Activated B cell treated with CpG ODN at 0.5 μM for 24 hours (primary cell): ENCODE measurements around the gene MAMLD1. TPM values are rescaled to one million over a fixed set of nuclear protein-coding genes. Genes with fewer than 3 reads are reported as not detected.

ENCODE experiments used
- ATAC-seq: fragments of 200-7000 bp; cut with Tn5 transposase; one replicate; pipeline ENCODE4 v1.10.0; 2021; ENCODE audit warnings: low read depth, mild to moderate bottlenecking, moderate library complexity
- CTCF ChIA-PET: fragments of 350-600 bp; sonication (Branson Sonifier 250); formaldehyde crosslinking; loops from one replicate; lab custom pipeline; 2021; ENCODE audit warnings: antibody characterized with exemption; lab: Charles Lee
- POLR2A ChIA-PET: fragments of 350-600 bp; sonication (Branson Sonifier 250); formaldehyde crosslinking; loops from one replicate; lab custom pipeline; 2021; ENCODE audit warnings: antibody characterized with exemption; lab: Charles Lee
- DNase-seq: peaks from one replicate; pipeline ENCODE4 v3.0.0; 2022
- H3K27ac Mint-ChIP-seq: one replicate; pipeline ENCODE4 v1.8.0; 2020; ENCODE audit warnings: mixed read lengths
- H3K27me3 Mint-ChIP-seq: one replicate; pipeline ENCODE4 v1.8.0; 2021; ENCODE audit warnings: mixed read lengths
- H3K36me3 Mint-ChIP-seq: one replicate; pipeline ENCODE4 v1.8.0; 2021; ENCODE audit warnings: low read depth, mixed read lengths
- H3K4me1 Mint-ChIP-seq: one replicate; pipeline ENCODE4 v1.8.0; 2021; ENCODE audit warnings: mixed read lengths
- H3K4me3 Mint-ChIP-seq: one replicate; pipeline ENCODE4 v1.8.0; 2020; ENCODE audit warnings: mild to moderate bottlenecking, mixed read lengths
- H3K9me3 Mint-ChIP-seq: one replicate; pipeline ENCODE4 v1.8.0; 2020; ENCODE audit warnings: mixed read lengths
- intact Hi-C: fragments of 100-400 bp; cut with micrococcal nuclease; formaldehyde crosslinking; loops from one replicate; pipeline ENCODE4 v1.15.1; 2024
- total RNA-seq: library from RNA; stranded (reverse); gene quantifications from 2 replicates; pipeline ENCODE4 v1.2.3, GENCODE V29; 2022
- TF ChIP-seq, protein P1 (sequence below): fragments of 200-600 bp; IDR thresholded peaks from one replicate; pipeline ENCODE4 v1.8.0; 2022; ENCODE audit warnings: antibody characterized with exemption, mild to moderate bottlenecking

Gene MAMLD1
- total RNA-seq, 1 donor from 2014 or later: 1.2 TPM

- no peaks in the 10 kb centered on the region for H3K9me3 Mint-ChIP-seq
- TF ChIP-seq, protein P1, sequence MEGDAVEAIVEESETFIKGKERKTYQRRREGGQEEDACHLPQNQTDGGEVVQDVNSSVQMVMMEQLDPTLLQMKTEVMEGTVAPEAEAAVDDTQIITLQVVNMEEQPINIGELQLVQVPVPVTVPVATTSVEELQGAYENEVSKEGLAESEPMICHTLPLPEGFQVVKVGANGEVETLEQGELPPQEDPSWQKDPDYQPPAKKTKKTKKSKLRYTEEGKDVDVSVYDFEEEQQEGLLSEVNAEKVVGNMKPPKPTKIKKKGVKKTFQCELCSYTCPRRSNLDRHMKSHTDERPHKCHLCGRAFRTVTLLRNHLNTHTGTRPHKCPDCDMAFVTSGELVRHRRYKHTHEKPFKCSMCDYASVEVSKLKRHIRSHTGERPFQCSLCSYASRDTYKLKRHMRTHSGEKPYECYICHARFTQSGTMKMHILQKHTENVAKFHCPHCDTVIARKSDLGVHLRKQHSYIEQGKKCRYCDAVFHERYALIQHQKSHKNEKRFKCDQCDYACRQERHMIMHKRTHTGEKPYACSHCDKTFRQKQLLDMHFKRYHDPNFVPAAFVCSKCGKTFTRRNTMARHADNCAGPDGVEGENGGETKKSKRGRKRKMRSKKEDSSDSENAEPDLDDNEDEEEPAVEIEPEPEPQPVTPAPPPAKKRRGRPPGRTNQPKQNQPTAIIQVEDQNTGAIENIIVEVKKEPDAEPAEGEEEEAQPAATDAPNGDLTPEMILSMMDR: no peak
Measured at GRCh38 chrX:150409486-150409885, 46.4 kb downstream of the MAMLD1 start.

GRCh38 chrX:150409964-150410363, 46.8 kb downstream of the MAMLD1 start:
- ATAC-seq (no peak), DNase-seq (no peak)
- H3K9me3 Mint-ChIP-seq: no peaks in the 10 kb centered on the region
- no peaks in the 10 kb centered on the region for H3K4me1 Mint-ChIP-seq
- POLR2A ChIA-PET: no interaction called here
- TF ChIP-seq, protein P1: no peak
- H3K27me3 Mint-ChIP-seq: no peaks in the 10 kb centered on the region
- no peaks in the 10 kb centered on the region for H3K36me3 Mint-ChIP-seq
- H3K27ac Mint-ChIP-seq: no peak overlapping the region
- CTCF ChIA-PET: no interaction called here
- intact Hi-C loops: no loop called here
- no peak overlapping the region for H3K4me3 Mint-ChIP-seq

More at GRCh38 chrX:150409486-150409885, 46.4 kb downstream of the MAMLD1 start:
- Mint-ChIP-seq H3K4me3 (no peak overlapping the region), H3K4me1 (no peaks in the 10 kb centered on the region), H3K27ac (no peak overlapping the region), H3K36me3 (no peaks in the 10 kb centered on the region), H3K27me3 (no peaks in the 10 kb centered on the region)
- ATAC-seq (no peak), DNase-seq (no peak)
- intact Hi-C loops: no loop called here
- ChIA-PET POLR2A (no interaction called here), CTCF (no interaction called here)

DNA sequence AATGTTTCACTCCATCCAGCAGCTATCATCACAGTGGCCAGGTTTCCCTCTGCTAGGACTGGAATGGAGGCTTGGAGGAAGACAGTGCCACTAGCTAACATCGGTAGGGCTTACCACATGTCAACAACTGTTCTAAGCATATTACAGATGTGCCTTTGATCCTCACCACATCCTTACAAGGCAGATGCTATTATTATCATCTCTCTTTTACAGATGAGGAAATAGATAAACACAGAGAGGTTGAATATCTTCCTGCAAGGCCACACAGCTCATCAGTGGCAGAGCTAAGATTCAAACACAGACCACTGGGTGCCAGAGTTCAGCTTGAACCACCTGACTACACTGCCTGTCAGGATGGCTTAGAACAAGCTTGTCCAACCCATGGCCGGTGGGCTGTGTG, 47.4 kb downstream of the MAMLD1 start:
- DNase-seq (no peak), ATAC-seq (no peak)
- ChIA-PET CTCF (no interaction called here), POLR2A (no interaction called here)
- H3K27me3 Mint-ChIP-seq: no peaks in the 10 kb centered on the region
- no peak overlapping the region for H3K4me3 Mint-ChIP-seq
- intact Hi-C loops: no loop called here
- TF ChIP-seq, protein P1: no peak
- H3K27ac Mint-ChIP-seq: no peak overlapping the region
- H3K36me3 Mint-ChIP-seq: no peaks in the 10 kb centered on the region
- H3K9me3 Mint-ChIP-seq: no peaks in the 10 kb centered on the region
- no peaks in the 10 kb centered on the region for H3K4me1 Mint-ChIP-seq

GRCh38 chrX:150411656-150412055, 48.5 kb downstream of the MAMLD1 start:
- Mint-ChIP-seq H3K4me1 (no peaks in the 10 kb centered on the region), H3K9me3 (no peaks in the 10 kb centered on the region), H3K4me3 (no peak overlapping the region), H3K27me3 (no peaks in the 10 kb centered on the region), H3K36me3 (no peaks in the 10 kb centered on the region), H3K27ac (no peak overlapping the region)
- CTCF ChIA-PET: no interaction called here
- POLR2A ChIA-PET: no interaction called here
- DNase-seq: no peak
- ATAC-seq: no peak
- intact Hi-C loops: no loop called here
- TF ChIP-seq, protein P1: no peak

- ChIA-PET POLR2A (no interaction called here), CTCF (no interaction called here)
- Mint-ChIP-seq H3K36me3 (no peaks in the 10 kb centered on the region), H3K27me3 (no peaks in the 10 kb centered on the region), H3K4me1 (no peaks in the 10 kb centered on the region), H3K9me3 (no peaks in the 10 kb centered on the region), H3K27ac (no peak overlapping the region), H3K4me3 (no peak overlapping the region)
- TF ChIP-seq, protein P1: no peak
- intact Hi-C loops: no loop called here
- no peak for DNase-seq
- no peak for ATAC-seq
Measured at GRCh38 chrX:150414228-150414627, 51.1 kb downstream of the MAMLD1 start.
